ENCODE data around the gene FFAR1. TPM values are rescaled to one million over a fixed set of nuclear protein-coding genes. Genes with fewer than 3 reads are reported as not detected.

The FFAR1 gene
- total RNA-seq, 4 donors from 2014 or later = 0.21 TPM; not detected in 3

DNA sequence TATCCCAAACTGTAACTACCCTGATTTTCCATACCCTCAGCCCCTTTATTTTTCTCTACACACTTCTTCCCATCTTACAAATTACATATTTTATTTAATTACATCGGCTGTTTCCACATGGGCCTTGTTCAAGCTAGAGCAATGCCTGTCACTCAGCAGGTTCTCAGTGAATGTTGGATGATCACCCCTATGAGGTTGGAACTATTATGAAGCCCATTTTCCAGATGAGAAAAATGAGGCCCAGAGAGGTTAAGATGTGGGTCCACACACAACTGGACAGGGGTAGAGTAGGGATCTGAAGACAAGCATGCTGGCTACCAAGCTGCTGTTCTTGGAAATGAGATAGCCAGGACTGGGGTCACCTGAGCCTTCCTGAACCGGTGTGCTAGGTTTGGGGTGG lies 45.7 kb upstream of the FFAR1 start:
- Histone ChIP-seq H3K4me3 (no peak overlapping the region), H3K4me1 (no peaks in the 10 kb centered on the region), H3K27me3 (peaks cover 0 to 8% of the 10 kb centered on the region in 2 donors), H3K9me3 (no peaks in the 10 kb centered on the region), H3K27ac (no peak overlapping the region), H3K36me3 (no peaks in the 10 kb centered on the region)
- no peak for TF ChIP-seq POLR2A (IDR thresholded peaks at IDR 0.05)
- TF ChIP-seq, protein P1, sequence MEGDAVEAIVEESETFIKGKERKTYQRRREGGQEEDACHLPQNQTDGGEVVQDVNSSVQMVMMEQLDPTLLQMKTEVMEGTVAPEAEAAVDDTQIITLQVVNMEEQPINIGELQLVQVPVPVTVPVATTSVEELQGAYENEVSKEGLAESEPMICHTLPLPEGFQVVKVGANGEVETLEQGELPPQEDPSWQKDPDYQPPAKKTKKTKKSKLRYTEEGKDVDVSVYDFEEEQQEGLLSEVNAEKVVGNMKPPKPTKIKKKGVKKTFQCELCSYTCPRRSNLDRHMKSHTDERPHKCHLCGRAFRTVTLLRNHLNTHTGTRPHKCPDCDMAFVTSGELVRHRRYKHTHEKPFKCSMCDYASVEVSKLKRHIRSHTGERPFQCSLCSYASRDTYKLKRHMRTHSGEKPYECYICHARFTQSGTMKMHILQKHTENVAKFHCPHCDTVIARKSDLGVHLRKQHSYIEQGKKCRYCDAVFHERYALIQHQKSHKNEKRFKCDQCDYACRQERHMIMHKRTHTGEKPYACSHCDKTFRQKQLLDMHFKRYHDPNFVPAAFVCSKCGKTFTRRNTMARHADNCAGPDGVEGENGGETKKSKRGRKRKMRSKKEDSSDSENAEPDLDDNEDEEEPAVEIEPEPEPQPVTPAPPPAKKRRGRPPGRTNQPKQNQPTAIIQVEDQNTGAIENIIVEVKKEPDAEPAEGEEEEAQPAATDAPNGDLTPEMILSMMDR (IDR thresholded peaks at IDR 0.05) = no peak
- intact Hi-C loops (cut with DNase I; ENCODE audit: low total_unique reads) = no loop called here
- DNase-seq = no peak

DNA sequence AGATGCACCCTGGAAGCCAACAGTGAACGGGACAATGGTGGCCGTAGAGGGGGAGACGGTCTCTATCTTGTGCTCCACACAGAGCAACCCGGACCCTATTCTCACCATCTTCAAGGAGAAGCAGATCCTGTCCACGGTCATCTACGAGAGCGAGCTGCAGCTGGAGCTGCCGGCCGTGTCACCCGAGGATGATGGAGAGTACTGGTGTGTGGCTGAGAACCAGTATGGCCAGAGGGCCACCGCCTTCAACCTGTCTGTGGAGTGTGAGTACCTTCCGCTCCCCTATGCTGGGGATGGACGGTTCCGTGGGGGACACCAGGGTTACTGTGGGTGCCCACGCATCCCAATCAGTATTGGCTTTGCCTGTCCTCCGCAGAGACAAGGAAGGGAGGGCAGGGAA lies 45.3 kb upstream of the FFAR1 start:
- intact Hi-C loops (cut with DNase I; ENCODE audit: low total_unique reads) = no loop called here
- H3K9me3 ChIP-seq = no peaks in the 10 kb centered on the region
- H3K4me3 ChIP-seq = no peak overlapping the region
- H3K27ac ChIP-seq = no peak overlapping the region
- peaks cover 0 to 8% of the 10 kb centered on the region in 2 donors for H3K27me3 ChIP-seq
- no peak for DNase-seq
- H3K36me3 ChIP-seq = no peaks in the 10 kb centered on the region
- H3K4me1 ChIP-seq = no peaks in the 10 kb centered on the region
- TF ChIP-seq POLR2A (IDR thresholded peaks at IDR 0.05) = no peak

DNA sequence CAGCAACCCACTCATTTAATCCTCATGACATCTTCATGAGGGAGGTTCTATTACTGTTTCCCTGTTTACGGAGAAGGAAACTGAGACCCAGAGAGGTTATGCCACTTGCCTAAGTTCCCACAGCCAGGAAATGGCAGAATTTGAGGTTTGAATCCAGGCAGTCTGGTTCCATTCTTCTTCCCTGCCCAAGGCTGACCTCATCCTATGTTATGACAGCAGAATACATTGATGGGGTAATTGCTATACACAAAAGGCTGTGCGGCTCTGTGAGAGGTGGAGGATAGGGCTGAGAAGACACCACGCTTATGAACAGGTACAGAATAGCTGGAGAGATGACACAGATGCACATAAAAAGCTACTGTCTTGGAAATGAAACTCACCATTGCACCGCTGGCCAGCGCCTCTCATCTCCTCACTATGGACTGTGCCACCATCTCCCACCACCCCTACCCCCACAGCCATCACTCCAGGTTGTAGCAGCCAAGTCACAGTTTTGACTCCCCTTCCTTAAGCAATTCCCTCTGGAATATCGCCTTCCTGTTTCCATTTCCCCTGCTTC lies 44.3 kb upstream of the FFAR1 start:
- no peaks in the 10 kb centered on the region for H3K9me3 ChIP-seq
- no peak overlapping the region for H3K27ac ChIP-seq
- peaks cover 0 to 8% of the 10 kb centered on the region in 2 donors for H3K27me3 ChIP-seq
- intact Hi-C loops (cut with DNase I; ENCODE audit: low total_unique reads) = no loop called here
- TF ChIP-seq, protein P1 (IDR thresholded peaks at IDR 0.05) = no peak
- no peak for TF ChIP-seq POLR2A (IDR thresholded peaks at IDR 0.05)
- H3K4me3 ChIP-seq = no peak overlapping the region
- H3K36me3 ChIP-seq = no peaks in the 10 kb centered on the region
- no peaks in the 10 kb centered on the region for H3K4me1 ChIP-seq
- DNase-seq = no peak

DNA sequence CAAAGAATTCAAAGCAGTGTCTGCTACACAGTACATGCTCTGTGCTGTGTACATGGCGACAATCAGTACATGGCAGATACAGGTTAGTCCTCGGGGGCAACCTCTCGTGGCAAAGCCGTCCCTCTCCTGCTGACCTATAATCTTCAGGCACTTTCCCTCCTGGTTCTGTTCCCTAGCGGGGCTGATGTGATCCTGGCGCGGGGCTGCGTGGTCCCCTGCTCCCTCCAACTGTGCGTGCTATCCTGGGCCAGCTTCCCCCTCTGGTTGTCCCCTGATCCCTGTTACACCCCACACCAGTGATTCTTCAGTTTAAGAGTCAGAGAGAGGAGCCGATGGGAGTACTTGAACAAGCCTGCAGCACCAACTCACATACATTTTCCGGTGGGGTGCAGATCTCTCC lies 43.7 kb upstream of the FFAR1 start:
- no peak for TF ChIP-seq POLR2A (IDR thresholded peaks at IDR 0.05)
- TF ChIP-seq, protein P1 (IDR thresholded peaks at IDR 0.05) = no peak
- intact Hi-C loops (cut with DNase I; ENCODE audit: low total_unique reads) = no loop called here
- Histone ChIP-seq H3K27me3 (peaks cover 0 to 8% of the 10 kb centered on the region in 2 donors), H3K9me3 (no peaks in the 10 kb centered on the region), H3K4me1 (no peaks in the 10 kb centered on the region), H3K4me3 (no peak overlapping the region), H3K27ac (no peak overlapping the region), H3K36me3 (no peaks in the 10 kb centered on the region)
- no peak for DNase-seq

GRCh38 chr19:35305181-35305580 lies 42.5 kb upstream of the FFAR1 start:
- no peak overlapping the region for H3K27ac ChIP-seq
- H3K27me3 ChIP-seq = peaks cover 0 to 5% of the 10 kb centered on the region in 2 donors
- TF ChIP-seq, protein P1 (IDR thresholded peaks at IDR 0.05) = no peak
- no peak for TF ChIP-seq POLR2A (IDR thresholded peaks at IDR 0.05)
- H3K4me3 ChIP-seq = no peak overlapping the region
- DNase-seq = no peak
- no peaks in the 10 kb centered on the region for H3K9me3 ChIP-seq
- intact Hi-C loops (cut with DNase I; ENCODE audit: low total_unique reads) = no loop called here
- no peaks in the 10 kb centered on the region for H3K36me3 ChIP-seq
- H3K4me1 ChIP-seq = no peaks in the 10 kb centered on the region

Data from uterus (tissue), 4 donors.